ENCODE measurements around the gene KCNQ1. TPM values are rescaled to one million over a fixed set of nuclear protein-coding genes. Genes with fewer than 3 reads are reported as not detected.

Gene KCNQ1
- polyA plus RNA-seq, 4 donors = 18.4 to 54.4 (median 21.3) TPM

- 80 to 87% (median 84%) methylated on average over 18 to 19 of the region's 19 CpGs for WGBS, 3 donors
- Histone ChIP-seq H3K4me3 (ENCODE audit: low read depth in 1 of 3, low read length in 3 of 3) (no peak overlapping the region), H3K36me3 (ENCODE audit: control insufficient read depth in 3 of 3, insufficient read depth in 2 of 3, low read depth in 1 of 3, low read length in 3 of 3) (peaks cover 0 to 19% (median 0%) of the 10 kb centered on the region in 3 donors), H3K4me1 (ENCODE audit: control insufficient read depth in 3 of 3, insufficient read depth in 2 of 3, low read depth in 1 of 3, low read length in 2 of 3) (peaks cover 0 to 25% (median 0%) of the 10 kb centered on the region in 3 donors), H3K27me3 (ENCODE audit: control insufficient read depth in 3 of 3, insufficient read depth in 3 of 3, low read length in 3 of 3) (no peaks in the 10 kb centered on the region), H3K27ac (ENCODE audit: low read depth in 1 of 3, low read length in 2 of 3) (no peak overlapping the region), H3K9me3 (ENCODE audit: control insufficient read depth in 2 of 2, insufficient read depth in 1 of 2, low read depth in 1 of 2, low read length in 1 of 2) (no peaks in the 10 kb centered on the region)
- no peak for FAIRE-seq
- no peak for DNase-seq
Measured at GRCh38 chr11:2844116-2844842, 399.5 kb downstream of the KCNQ1 start.

GRCh38 chr11:2844996-2845395, 400.2 kb downstream of the KCNQ1 start:
- no peaks in the 10 kb centered on the region for H3K9me3 ChIP-seq (ENCODE audit: control insufficient read depth in 2 of 2, insufficient read depth in 1 of 2, low read depth in 1 of 2, low read length in 1 of 2)
- peaks cover 0 to 18% (median 0%) of the 10 kb centered on the region in 3 donors for H3K4me1 ChIP-seq (ENCODE audit: control insufficient read depth in 3 of 3, insufficient read depth in 2 of 3, low read depth in 1 of 3, low read length in 2 of 3)
- H3K4me3 ChIP-seq (ENCODE audit: low read depth in 1 of 3, low read length in 3 of 3) = no peak overlapping the region
- WGBS, 3 donors = 82 to 86% (median 86%) methylated on average over 12 of the region's 12 CpGs
- H3K36me3 ChIP-seq (ENCODE audit: control insufficient read depth in 3 of 3, insufficient read depth in 2 of 3, low read depth in 1 of 3, low read length in 3 of 3) = peaks cover 0 to 19% (median 0%) of the 10 kb centered on the region in 3 donors
- H3K27ac ChIP-seq (ENCODE audit: low read depth in 1 of 3, low read length in 2 of 3) = no peak overlapping the region
- DNase-seq = no peak
- FAIRE-seq = no peak
- no peaks in the 10 kb centered on the region for H3K27me3 ChIP-seq (ENCODE audit: control insufficient read depth in 3 of 3, insufficient read depth in 3 of 3, low read length in 3 of 3)

- Histone ChIP-seq H3K36me3 (ENCODE audit: control insufficient read depth in 3 of 3, insufficient read depth in 2 of 3, low read depth in 1 of 3, low read length in 3 of 3) (peaks cover 0 to 19% (median 0%) of the 10 kb centered on the region in 3 donors), H3K4me1 (ENCODE audit: control insufficient read depth in 3 of 3, insufficient read depth in 2 of 3, low read depth in 1 of 3, low read length in 2 of 3) (peaks cover 0 to 8% (median 0%) of the 10 kb centered on the region in 3 donors)
Measured at GRCh38 chr11:2846056-2846455, 401.2 kb downstream of the KCNQ1 start.

GRCh38 chr11:2846470-2846869, 401.7 kb downstream of the KCNQ1 start:
- H3K9me3 ChIP-seq (ENCODE audit: control insufficient read depth in 2 of 2, insufficient read depth in 1 of 2, low read depth in 1 of 2, low read length in 1 of 2) = no peaks in the 10 kb centered on the region
- DNase-seq (no peak), FAIRE-seq (no peak)
- H3K36me3 ChIP-seq (ENCODE audit: control insufficient read depth in 3 of 3, insufficient read depth in 2 of 3, low read depth in 1 of 3, low read length in 3 of 3) = peaks cover 0 to 19% (median 0%) of the 10 kb centered on the region in 3 donors
- H3K27ac ChIP-seq (ENCODE audit: low read depth in 1 of 3, low read length in 2 of 3) = no peak overlapping the region
- no peak overlapping the region for H3K4me3 ChIP-seq (ENCODE audit: low read depth in 1 of 3, low read length in 3 of 3)
- H3K4me1 ChIP-seq (ENCODE audit: control insufficient read depth in 3 of 3, insufficient read depth in 2 of 3, low read depth in 1 of 3, low read length in 2 of 3) = peaks cover 0 to 4% (median 0%) of the 10 kb centered on the region in 3 donors
- H3K27me3 ChIP-seq (ENCODE audit: control insufficient read depth in 3 of 3, insufficient read depth in 3 of 3, low read length in 3 of 3) = peaks cover 0 to 4% (median 0%) of the 10 kb centered on the region in 3 donors
- 86 to 93% (median 90%) methylated on average over 11 of the region's 11 CpGs for WGBS, 3 donors

More at GRCh38 chr11:2846056-2846455, 401.2 kb downstream of the KCNQ1 start:
- 79 to 85% (median 80%) methylated on average over 16 to 17 of the region's 17 CpGs for WGBS, 3 donors
- H3K9me3 ChIP-seq (ENCODE audit: control insufficient read depth in 2 of 2, insufficient read depth in 1 of 2, low read depth in 1 of 2, low read length in 1 of 2) = no peaks in the 10 kb centered on the region
- H3K4me3 ChIP-seq (ENCODE audit: low read depth in 1 of 3, low read length in 3 of 3) = no peak overlapping the region
- no peak overlapping the region for H3K27ac ChIP-seq (ENCODE audit: low read depth in 1 of 3, low read length in 2 of 3)
- DNase-seq = no peak
- H3K27me3 ChIP-seq (ENCODE audit: control insufficient read depth in 3 of 3, insufficient read depth in 3 of 3, low read length in 3 of 3) = peaks cover 0 to 4% (median 0%) of the 10 kb centered on the region in 3 donors
- FAIRE-seq = no peak

- Histone ChIP-seq H3K4me3 (ENCODE audit: low read depth in 1 of 3, low read length in 3 of 3) (no peak overlapping the region), H3K27ac (ENCODE audit: low read depth in 1 of 3, low read length in 2 of 3) (no peak overlapping the region), H3K4me1 (ENCODE audit: control insufficient read depth in 3 of 3, insufficient read depth in 2 of 3, low read depth in 1 of 3, low read length in 2 of 3) (peaks cover 0 to 4% (median 0%) of the 10 kb centered on the region in 3 donors), H3K27me3 (ENCODE audit: control insufficient read depth in 3 of 3, insufficient read depth in 3 of 3, low read length in 3 of 3) (peaks cover 0 to 4% (median 0%) of the 10 kb centered on the region in 3 donors), H3K9me3 (ENCODE audit: control insufficient read depth in 2 of 2, insufficient read depth in 1 of 2, low read depth in 1 of 2, low read length in 1 of 2) (no peaks in the 10 kb centered on the region), H3K36me3 (ENCODE audit: control insufficient read depth in 3 of 3, insufficient read depth in 2 of 3, low read depth in 1 of 3, low read length in 3 of 3) (peaks cover 0 to 17% (median 0%) of the 10 kb centered on the region in 3 donors)
- no peak for DNase-seq
- WGBS, 3 donors = 79 to 83% (median 82%) methylated on average over 21 of the region's 21 CpGs
- FAIRE-seq = no peak
Measured at GRCh38 chr11:2847561-2847960, 402.8 kb downstream of the KCNQ1 start.

- FAIRE-seq (no peak), DNase-seq (no peak)
- Histone ChIP-seq H3K36me3 (ENCODE audit: control insufficient read depth in 3 of 3, insufficient read depth in 2 of 3, low read depth in 1 of 3, low read length in 3 of 3) (peaks cover 0 to 17% (median 0%) of the 10 kb centered on the region in 3 donors), H3K4me3 (ENCODE audit: low read depth in 1 of 3, low read length in 3 of 3) (no peak overlapping the region), H3K27me3 (ENCODE audit: control insufficient read depth in 3 of 3, insufficient read depth in 3 of 3, low read length in 3 of 3) (peaks cover 0 to 4% (median 0%) of the 10 kb centered on the region in 3 donors), H3K4me1 (ENCODE audit: control insufficient read depth in 3 of 3, insufficient read depth in 2 of 3, low read depth in 1 of 3, low read length in 2 of 3) (no peaks in the 10 kb centered on the region), H3K9me3 (ENCODE audit: control insufficient read depth in 2 of 2, insufficient read depth in 1 of 2, low read depth in 1 of 2, low read length in 1 of 2) (no peaks in the 10 kb centered on the region), H3K27ac (ENCODE audit: low read depth in 1 of 3, low read length in 2 of 3) (no peak overlapping the region)
- WGBS, 3 donors = 88% methylated on average over 9 of the region's 9 CpGs
Measured at GRCh38 chr11:2848497-2848896, 403.7 kb downstream of the KCNQ1 start.

DNA sequence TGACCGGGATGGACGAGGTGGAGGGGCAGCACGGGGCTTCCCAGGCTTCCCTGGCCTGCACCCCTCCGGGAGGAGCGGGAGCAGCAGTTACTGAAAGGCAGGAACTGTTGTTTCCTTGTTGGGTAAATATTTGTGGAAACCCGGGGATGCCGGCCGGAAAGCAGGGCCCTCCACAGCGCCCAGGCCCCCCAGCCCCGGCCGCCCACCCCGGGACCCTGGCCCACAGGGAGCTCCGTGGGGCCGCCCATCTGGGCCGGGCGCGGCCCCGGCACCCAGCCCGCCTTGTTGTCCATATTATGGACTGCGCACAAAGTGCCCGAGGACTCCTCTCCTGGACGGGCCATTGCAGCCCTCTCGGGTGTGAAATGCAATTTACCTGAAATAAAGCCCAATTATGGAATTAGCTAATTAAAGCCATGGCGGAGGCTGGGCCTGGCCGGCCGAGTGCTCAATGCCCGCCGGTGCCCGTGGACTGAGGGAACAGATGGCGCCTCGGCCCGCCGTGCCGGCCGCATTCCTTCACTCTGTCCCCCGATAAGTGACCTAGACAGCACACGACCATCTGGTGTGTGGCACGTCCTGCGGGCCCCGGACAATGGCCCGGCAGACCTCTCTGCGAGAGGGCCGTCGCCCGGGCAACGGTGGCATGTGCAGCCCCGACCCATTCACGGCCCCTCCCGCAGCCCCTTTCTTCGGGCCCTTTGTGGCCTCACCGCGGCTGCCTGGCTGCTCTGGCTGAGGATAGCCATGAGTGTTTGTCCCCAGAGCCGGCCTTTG, 405.4 kb downstream of the KCNQ1 start:
- Histone ChIP-seq H3K4me3 (ENCODE audit: low read depth in 1 of 3, low read length in 3 of 3) (no peak overlapping the region), H3K36me3 (ENCODE audit: control insufficient read depth in 3 of 3, insufficient read depth in 2 of 3, low read depth in 1 of 3, low read length in 3 of 3) (peaks cover 0 to 17% (median 0%) of the 10 kb centered on the region in 3 donors), H3K27ac (ENCODE audit: low read depth in 1 of 3, low read length in 2 of 3) (no peak overlapping the region), H3K9me3 (ENCODE audit: control insufficient read depth in 2 of 2, insufficient read depth in 1 of 2, low read depth in 1 of 2, low read length in 1 of 2) (no peaks in the 10 kb centered on the region), H3K27me3 (ENCODE audit: control insufficient read depth in 3 of 3, insufficient read depth in 3 of 3, low read length in 3 of 3) (peaks cover 0 to 4% (median 0%) of the 10 kb centered on the region in 3 donors), H3K4me1 (ENCODE audit: control insufficient read depth in 3 of 3, insufficient read depth in 2 of 3, low read depth in 1 of 3, low read length in 2 of 3) (no peaks in the 10 kb centered on the region)
- no peak for FAIRE-seq
- no peak for DNase-seq
- WGBS, 3 donors = 81 to 89% (median 86%) methylated on average over 53 of the region's 53 CpGs

- FAIRE-seq = no peak
- Histone ChIP-seq H3K27ac (ENCODE audit: low read depth in 1 of 3, low read length in 2 of 3) (no peak overlapping the region), H3K36me3 (ENCODE audit: control insufficient read depth in 3 of 3, insufficient read depth in 2 of 3, low read depth in 1 of 3, low read length in 3 of 3) (peaks cover 0 to 3% (median 0%) of the 10 kb centered on the region in 3 donors), H3K4me3 (ENCODE audit: low read depth in 1 of 3, low read length in 3 of 3) (no peak overlapping the region), H3K4me1 (ENCODE audit: control insufficient read depth in 3 of 3, insufficient read depth in 2 of 3, low read depth in 1 of 3, low read length in 2 of 3) (peaks cover 0 to 4% (median 0%) of the 10 kb centered on the region in 3 donors), H3K27me3 (ENCODE audit: control insufficient read depth in 3 of 3, insufficient read depth in 3 of 3, low read length in 3 of 3) (peaks cover 0 to 4% (median 0%) of the 10 kb centered on the region in 3 donors), H3K9me3 (ENCODE audit: control insufficient read depth in 2 of 2, insufficient read depth in 1 of 2, low read depth in 1 of 2, low read length in 1 of 2) (no peaks in the 10 kb centered on the region)
- WGBS, 3 donors = 87 to 94% (median 89%) methylated on average over 12 of the region's 12 CpGs
- DNase-seq = no peak
Measured at GRCh38 chr11:2853401-2853800, 408.6 kb downstream of the KCNQ1 start.

Measured in small intestine (tissue), 7 donors.